Heart left ventricle (tissue), 16 donors: Measurements from ENCODE around the gene CIRBP. TPM values are rescaled to one million over a fixed set of nuclear protein-coding genes. Genes with fewer than 3 reads are reported as not detected.

Experiments used
- ATAC-seq, 4 donors: fragments of 200-7000 bp; cut with Tn5 transposase; one replicate each; pipeline ENCODE4 v1.9.1; 2020 to 2022; ENCODE audit warnings: moderate library complexity in 4 of 4, mild to moderate bottlenecking in 3 of 4, moderate number of reproducible peaks in 1 of 4
- DNase-seq, 5 donors: peaks; one replicate each; pipeline ENCODE4 v3.0.0-alpha.2; 2020
- H3K27ac ChIP-seq, 12 donors: fragments of 200-600 bp; sonication (generic) in 4 of 12; one replicate each; pipeline versions ENCODE4 v1.5.0 to v1.8.0; 2016 to 2022; ENCODE audit warnings: mild to moderate bottlenecking in 2 of 12
- H3K27me3 ChIP-seq, 9 donors: fragments of 200-600 bp; sonication (generic) in 2 of 9; one replicate each; pipeline versions ENCODE4 v1.5.1 to v1.8.0; 2016 to 2022; ENCODE audit warnings: mild to moderate bottlenecking in 3 of 9
- H3K36me3 ChIP-seq, 9 donors: fragments of 200-600 bp; sonication (generic) in 2 of 9; one replicate each; pipeline versions ENCODE4 v1.5.0 to v1.8.0; 2018 to 2022; ENCODE audit warnings: mild to moderate bottlenecking in 2 of 9
- H3K4me1 ChIP-seq, 12 donors: fragments of 200-600 bp; sonication (generic) in 4 of 12; one replicate each; pipeline versions ENCODE4 v1.5.0 to v1.8.0; 2016 to 2022; ENCODE audit warnings: mild to moderate bottlenecking in 3 of 12
- H3K4me3 ChIP-seq, 12 donors: fragments of 200-600 bp; sonication (generic) in 4 of 12; one replicate each; pipeline versions ENCODE4 v1.5.0 to v1.8.0; 2017 to 2022; ENCODE audit warnings: mild to moderate bottlenecking in 9 of 12, moderate library complexity in 4 of 12
- H3K9me3 ChIP-seq, 12 donors: fragments of 200-600 bp; sonication (generic) in 4 of 12; one replicate each; pipeline versions ENCODE4 v1.5.0 to v1.8.0; 2016 to 2022; ENCODE audit warnings: mild to moderate bottlenecking in 1 of 12
- CTCF ChIP-seq, 12 donors: fragments of 200-600 bp; sonication (generic) in 4 of 12; IDR thresholded peaks; one replicate each; pipeline versions ENCODE4 v1.5.0 to v1.8.0; 2018 to 2022; ENCODE audit warnings: antibody characterized with exemption in 12 of 12, mild to moderate bottlenecking in 5 of 12
- POLR2A ChIP-seq, 2 donors: fragments of 450-650 bp; IDR thresholded peaks; one replicate each; pipeline ENCODE4 v1.6.1; 2017; ENCODE audit warnings: antibody characterized with exemption in 2 of 2, mild to moderate bottlenecking in 2 of 2, moderate library complexity in 2 of 2
- WGBS, 4 donors: extraction: QIAGEN DNeasy Blood & Tissue Kit in 2 of 4; methylation state at CpG; one replicate each; pipeline versions ENCODE4 v1.1.5 to v1.1.7; 2013 to 2018; 5-methylcytosine and 5-hydroxymethylcytosine counted together
- intact Hi-C, 10 donors: fragments of 100-400 bp; cut with DNase I; formaldehyde crosslinking; loops; one replicate each; pipeline versions ENCODE4 v1.11.1 to v1.14.2; 2022
- polyA plus RNA-seq, 2 donors: library from polyadenylated mRNA; stranded (reverse); fragments of 200-250 nt; gene quantifications; one replicate each; pipeline ENCODE4 v1.2.3, GENCODE V29; 2013
- total RNA-seq, 9 donors: library from RNA; depleted of rRNA in 2 of 9; stranded (reverse); fragments of >200 nt in 2 of 9; fragmentation: NEBNext Ultra II Directional in 3 of 9; extraction: Animal tissue kit (Norgen Biotek cat#: 25700) in 3 of 9; gene quantifications; one replicate each; pipeline versions ENCODE4 v1.1.0 to v1.2.4, GENCODE V29; 2016 to 2023
- donor health status: ischemic (EF 13 %, LVEDD 7.1; RV severe dilation, severe dysfunction).
- donor health status: healthy with polysubstance abuse.
- donor health status: DM: no; HTN: yes; CAD: no.
- donor health status: DM: no; HTN: no; CAD: no.
- donor health status: ischemic (EF 25% LVEDD 6.9; RV normal size, moderate dysfunction).
- donor health status: ischemic (EF 25% LVEDD 5.7; RV mildly dilated, moderate dysfunction).
- donor health status: healthy.
- donor health status: DM: yes; HTN: yes; CAD: no.
- donor health status: ischemic (EF 35%, LVEDD 5.7; RV mildly dilated, moderate dysfunction).
- donor health status: nonischemic (EF 11% LVEDD 7.7; RV severe dilation, severe dysfunction).
- donor health status: DM: yes; HTN: yes; CAD: no.
- donor health status: PGD.
- donor health status: ischemic (EF 29% LVEDD 5.4; RV normal size, mild dysfunction).
- donor health status: nonischemic (EF 23%, LVEDD 6.1; RV moderate dilation, normal function).

The CIRBP gene
- total and polyA plus RNA-seq, 11 donors: 149 to 425 (median 269) TPM

- peaks cover 0 to 53% (median 33%) of the 10 kb centered on the region in 9 donors for H3K36me3 ChIP-seq
- no peak overlapping the region for H3K4me3 ChIP-seq
- WGBS, 4 donors: 81 to 92% (median 83%) methylated on average over 12 of the region's 12 CpGs
- intact Hi-C loops: loop anchor here in 7 of 10 donors (5.0 to 10.0 kb wide), 10 partner anchors 77 to 777 kb away; partner anchors contain the start of genes GAMT (in 3 of the 7), DAZAP1 (in 2 of the 7), NDUFS7 (in 2 of the 7) and ADAMTSL5 (in 1 of the 7)
- DNase-seq: no peak
- H3K27me3 ChIP-seq: peaks cover 0 to 5% (median 0%) of the 10 kb centered on the region in 9 donors
- H3K9me3 ChIP-seq: no peaks in the 10 kb centered on the region
- peaks cover 4 to 43% (median 33%) of the 10 kb centered on the region in 12 donors for H3K4me1 ChIP-seq
- ATAC-seq: no peak
- TF ChIP-seq POLR2A (IDR thresholded peaks at IDR 0.05) (no peak), CTCF (IDR thresholded peaks at IDR 0.05) (no peak)
- H3K27ac ChIP-seq: no peak overlapping the region
Observed at GRCh38 chr19:1278074-1278473, 8.9 kb downstream of the CIRBP start.

- H3K4me1 ChIP-seq: peaks cover 4 to 34% (median 24%) of the 10 kb centered on the region in 12 donors
- no peaks in the 10 kb centered on the region for H3K9me3 ChIP-seq
- DNase-seq (no peak), ATAC-seq (no peak)
- peaks cover 0 to 44% (median 24%) of the 10 kb centered on the region in 9 donors for H3K36me3 ChIP-seq
- peaks cover 0 to 14% (median 7%) of the 10 kb centered on the region in 9 donors for H3K27me3 ChIP-seq
- H3K4me3 ChIP-seq: no peak overlapping the region
- 82 to 91% (median 88%) methylated on average over 15 to 25 of the region's 25 CpGs for WGBS, 4 donors
- H3K27ac ChIP-seq: no peak overlapping the region
- intact Hi-C loops: loop anchor here in 7 of 10 donors (5.0 to 10.0 kb wide), 10 partner anchors 76 to 776 kb away; partner anchors contain the start of genes GAMT (in 3 of the 7), DAZAP1 (in 2 of the 7), NDUFS7 (in 2 of the 7) and ADAMTSL5 (in 1 of the 7)
- TF ChIP-seq CTCF (IDR thresholded peaks at IDR 0.05) (no peak), POLR2A (IDR thresholded peaks at IDR 0.05) (no peak)
Observed at GRCh38 chr19:1278713-1279660, 9.9 kb downstream of the CIRBP start.

- 21 to 31% (median 30%) methylated on average over 7 to 10 of the region's 10 CpGs for WGBS, 4 donors
- H3K4me1 ChIP-seq: peaks cover under 1 to 25% (median 15%) of the 10 kb centered on the region in 12 donors
- H3K27me3 ChIP-seq: peaks cover 0 to 22% (median 13%) of the 10 kb centered on the region in 9 donors
- TF ChIP-seq CTCF (IDR thresholded peaks at IDR 0.05) (peak; percentile 92 to 97 (median 95)), POLR2A (IDR thresholded peaks at IDR 0.05) (no peak)
- DNase-seq: peak; percentile 79 to 91 (median 81)
- peak; percentile 9 to 52 (median 19) for ATAC-seq
- H3K4me3 ChIP-seq: no peak overlapping the region
- H3K9me3 ChIP-seq: no peaks in the 10 kb centered on the region
- H3K36me3 ChIP-seq: peaks cover 0 to 35% (median 15%) of the 10 kb centered on the region in 9 donors
- intact Hi-C loops: loop anchor here in 8 of 10 donors (5.0 to 10.0 kb wide), 13 partner anchors 75 to 775 kb away; partner anchors contain the start of genes GAMT (in 4 of the 8), DAZAP1 (in 2 of the 8), NDUFS7 (in 2 of the 8) and PLK5 (in 2 of the 8)
- H3K27ac ChIP-seq: no peak overlapping the region
Observed at GRCh38 chr19:1279782-1280341, 10.7 kb downstream of the CIRBP start.
